GM18861 (cell line): ENCODE results near the gene GRK1.

Experiments
- ATAC-seq: cut with Tn5 transposase; IDR thresholded peaks from one replicate; pipeline ENCODE4 v1.9.1; 2021; ENCODE audit not compliant: unreplicated experiment

The GRK1 gene

DNA sequence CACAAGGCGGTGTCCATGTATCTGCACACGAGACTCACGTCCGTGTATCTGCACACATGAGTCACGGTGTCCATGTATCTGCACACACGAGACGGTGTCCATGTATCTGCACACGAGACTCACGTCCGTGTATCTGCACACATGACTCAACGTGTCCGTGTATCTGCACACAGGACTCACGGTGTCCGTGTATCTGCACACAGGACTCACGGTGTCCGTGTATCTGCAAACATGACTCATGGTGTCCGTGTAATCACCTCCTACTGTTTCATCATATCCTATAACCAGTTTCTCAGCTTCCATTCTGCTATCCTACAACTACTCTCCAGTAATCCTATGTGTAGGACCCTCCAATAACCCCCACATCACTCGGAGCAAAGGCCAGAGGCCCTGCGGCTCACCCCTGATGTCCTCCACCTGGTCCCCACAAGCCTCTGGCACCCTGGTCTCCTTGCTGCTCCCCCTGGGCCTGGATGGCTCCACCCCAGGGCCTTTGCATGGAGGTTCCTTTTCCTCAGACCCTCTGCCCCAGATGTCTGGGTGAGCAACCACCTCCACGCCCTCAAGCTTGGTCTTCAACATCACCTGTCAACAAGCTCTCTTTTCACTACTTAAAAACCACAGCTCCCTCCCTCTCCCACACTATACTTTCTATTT lies 89.5 kb downstream of the GRK1 start:
- no peak for ATAC-seq

DNA sequence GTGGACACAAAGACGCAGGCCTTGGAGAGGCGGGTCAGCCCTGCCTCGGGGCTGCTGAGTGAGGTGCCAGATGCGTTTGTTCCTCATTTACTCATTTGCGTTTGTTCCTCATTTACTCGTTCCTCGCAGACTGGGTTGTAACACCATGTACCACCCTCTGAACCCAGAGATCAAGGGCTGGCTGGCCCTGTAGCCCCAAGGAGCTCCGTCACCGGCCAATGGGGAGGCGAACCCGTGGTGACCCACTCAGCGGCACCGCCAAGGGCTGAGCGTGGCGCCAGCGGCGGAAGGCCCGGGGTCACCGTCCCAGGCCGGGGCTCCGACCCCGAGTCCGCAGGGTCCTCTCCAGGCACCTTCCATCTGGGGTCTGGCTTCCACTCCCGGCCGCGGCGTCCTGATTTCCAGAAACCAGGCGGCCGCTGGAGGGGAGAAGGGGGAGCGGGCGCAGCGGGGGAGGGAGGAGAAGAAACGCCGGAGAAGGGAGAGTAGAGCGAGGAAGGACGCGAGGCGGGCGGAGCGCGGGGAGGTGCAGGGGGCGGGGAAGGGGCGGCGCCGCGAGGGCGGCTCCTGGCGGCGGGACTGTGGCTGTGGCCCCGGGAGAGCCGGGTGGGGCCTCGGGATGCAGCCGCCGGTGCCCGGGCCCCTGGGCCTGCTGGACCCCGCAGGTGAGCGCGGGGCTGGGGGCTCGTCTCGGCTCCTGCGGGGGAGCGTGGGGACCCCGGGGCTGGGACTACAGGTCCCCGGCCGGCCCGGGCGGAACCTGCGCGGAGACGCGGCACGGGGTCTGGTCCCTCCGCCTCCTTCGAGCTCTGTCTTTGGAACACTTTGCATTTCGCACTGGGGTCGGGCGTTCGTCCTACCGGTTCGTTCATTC lies 91.9 kb downstream of the GRK1 start, which contains the start of gene TMEM255B:
Gene TMEM255B, plus strand, starts transcription at position 576 of the 874 bp plus-strand sequence. Its CDS starts 44 bp downstream, at position 620.
- peak; percentile 62 for ATAC-seq

DNA sequence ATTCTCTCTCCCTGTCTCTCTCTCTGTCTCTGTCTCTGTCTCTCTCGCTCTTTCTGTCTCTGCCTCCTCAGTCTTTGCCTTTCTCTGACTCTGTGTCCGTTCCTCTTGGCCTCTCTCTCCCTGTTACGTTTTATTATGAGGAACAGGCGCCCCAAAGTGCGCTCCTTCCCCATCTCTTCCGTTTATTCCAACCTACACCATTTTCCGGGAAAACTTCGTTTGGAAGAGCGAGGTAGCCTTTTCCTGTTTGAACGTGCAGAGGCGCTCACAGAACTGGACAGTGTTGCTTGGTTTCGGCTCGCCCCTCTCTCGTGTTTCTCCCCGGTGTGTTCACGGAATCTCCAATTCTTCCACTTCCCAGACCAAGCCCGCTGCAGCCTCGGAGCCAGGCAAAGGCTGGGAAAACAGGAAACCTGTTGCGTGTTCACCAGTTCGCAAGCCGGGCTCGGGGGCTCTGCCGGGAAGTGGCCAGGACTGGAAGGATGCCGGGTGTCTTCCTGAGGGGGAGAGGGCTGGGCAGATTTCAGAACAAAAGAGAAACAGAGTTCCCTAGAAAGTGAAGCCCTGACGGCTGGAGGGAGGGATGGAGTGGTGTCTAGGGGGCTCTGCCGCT lies 92.6 kb downstream of the GRK1 start:
- no peak for ATAC-seq

DNA sequence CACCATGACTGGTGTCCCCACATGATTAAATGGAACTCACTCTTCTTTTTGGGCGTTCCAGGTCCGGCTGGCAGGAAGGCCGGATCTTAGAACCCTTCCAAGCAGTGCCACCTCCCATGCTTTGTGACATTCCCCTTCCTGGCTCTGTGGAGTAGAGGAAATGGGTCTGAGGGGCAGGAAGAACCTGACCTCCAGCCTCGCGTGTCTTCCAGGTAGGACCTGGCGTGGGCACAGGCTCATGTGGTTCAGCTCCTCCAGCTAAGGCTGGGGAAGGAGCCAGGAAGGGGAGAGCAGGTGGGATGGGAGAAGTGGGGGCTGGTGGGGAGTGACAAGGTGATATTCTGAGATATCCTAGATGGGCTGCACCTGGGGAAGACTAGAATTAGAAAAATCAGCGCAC lies 94.1 kb downstream of the GRK1 start:
- no peak for ATAC-seq

GRCh38 chr13:113762075-113762474 lies 95.1 kb downstream of the GRK1 start:
- ATAC-seq = no peak

DNA sequence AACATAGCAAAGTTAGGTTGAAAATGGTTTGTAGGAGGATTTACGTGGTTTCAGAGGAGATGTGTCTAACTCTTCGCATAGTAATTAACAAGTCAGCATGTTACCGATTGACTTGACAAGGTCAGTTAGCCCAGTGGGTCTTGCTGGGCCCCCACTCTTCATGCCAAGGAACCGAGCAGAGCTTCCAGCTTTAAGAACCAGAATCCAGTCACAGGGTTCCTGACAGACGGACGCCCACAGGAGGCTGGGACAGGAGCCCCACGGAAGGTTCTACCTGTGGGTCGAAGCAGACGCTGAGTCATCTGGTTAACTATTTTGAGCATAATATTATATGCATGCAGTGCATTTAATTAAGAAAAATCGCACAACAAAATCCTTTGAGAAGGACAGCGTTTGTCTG lies 95.5 kb downstream of the GRK1 start:
- no peak for ATAC-seq

DNA sequence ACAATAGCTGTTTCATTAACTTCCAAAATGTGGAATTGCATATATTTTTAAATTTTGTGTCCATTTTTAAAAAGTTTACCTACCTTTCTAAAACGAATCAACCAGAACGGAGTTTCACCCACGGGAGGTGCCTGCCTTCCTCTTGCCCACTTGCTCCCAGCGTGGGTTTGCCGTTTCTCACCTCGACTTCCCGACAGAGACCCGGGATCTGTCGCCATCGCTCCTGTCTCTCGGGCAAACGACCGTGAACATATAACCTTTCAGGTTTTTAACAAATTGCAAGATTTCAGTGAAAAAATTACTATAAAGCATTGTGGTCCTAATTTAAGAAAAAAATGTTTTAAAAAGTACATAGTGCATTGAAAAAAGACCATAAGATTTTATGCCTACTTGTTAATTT lies 96.2 kb downstream of the GRK1 start:
- no peak for ATAC-seq

- no peak for ATAC-seq
Measured at GRCh38 chr13:113763961-113764792, 97.2 kb downstream of the GRK1 start.

DNA sequence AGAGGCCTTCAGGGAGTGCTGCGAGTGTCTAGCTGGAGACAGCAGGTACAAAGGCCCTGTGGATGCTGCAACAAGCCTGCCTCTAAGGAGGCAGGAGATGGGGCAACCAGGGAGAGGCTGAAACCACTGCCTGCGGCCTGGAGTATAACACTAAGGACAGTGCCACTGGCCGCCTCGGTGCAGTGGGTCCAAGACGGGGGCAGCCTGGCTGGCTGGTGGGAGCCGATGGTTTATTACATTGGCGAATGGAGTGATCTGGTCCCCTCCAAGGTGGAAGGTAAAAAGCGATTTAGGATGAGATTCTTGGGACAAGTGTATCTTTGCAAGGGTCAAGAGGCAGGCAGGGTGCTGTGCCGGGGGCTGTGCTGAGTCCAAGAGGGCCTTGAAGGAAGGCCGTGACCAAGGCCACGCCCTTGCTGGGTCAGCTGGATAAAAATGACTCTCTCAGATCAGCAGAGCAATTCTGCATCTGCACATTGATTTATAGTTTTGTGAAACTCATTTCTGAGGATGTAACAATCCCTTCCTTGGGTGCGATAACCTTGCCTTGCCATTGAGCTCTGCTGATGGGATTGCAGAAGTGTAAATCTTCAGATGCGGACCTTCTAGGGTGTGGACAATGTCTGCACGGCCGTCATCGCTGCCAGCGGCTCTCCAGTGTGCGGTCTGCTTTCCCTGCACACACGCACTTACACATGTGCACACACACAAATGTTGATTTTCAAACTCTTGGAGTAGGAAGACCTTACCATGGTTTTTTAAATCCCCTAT lies 98.0 kb downstream of the GRK1 start:
- no peak for ATAC-seq

DNA sequence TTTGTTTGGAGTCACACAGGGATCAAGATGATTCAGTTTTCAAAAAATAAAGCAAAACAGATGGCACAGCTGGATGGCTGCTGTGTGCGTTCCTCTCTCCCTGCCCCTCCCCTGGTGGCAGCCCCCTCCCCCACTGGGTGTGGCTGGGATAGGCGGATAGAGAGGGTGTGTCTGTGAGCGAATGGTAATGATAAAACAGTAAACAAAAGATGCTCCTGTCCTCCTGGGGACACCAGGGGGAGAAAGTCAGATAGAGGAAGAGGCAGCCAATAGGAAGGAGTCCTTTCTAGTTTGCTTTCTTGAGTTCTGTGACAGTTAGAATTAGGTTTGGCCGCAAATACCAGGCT lies 98.5 kb downstream of the GRK1 start:
- ATAC-seq = no peak

- ATAC-seq = no peak
Measured at GRCh38 chr13:113766035-113766800, 99.2 kb downstream of the GRK1 start.

DNA sequence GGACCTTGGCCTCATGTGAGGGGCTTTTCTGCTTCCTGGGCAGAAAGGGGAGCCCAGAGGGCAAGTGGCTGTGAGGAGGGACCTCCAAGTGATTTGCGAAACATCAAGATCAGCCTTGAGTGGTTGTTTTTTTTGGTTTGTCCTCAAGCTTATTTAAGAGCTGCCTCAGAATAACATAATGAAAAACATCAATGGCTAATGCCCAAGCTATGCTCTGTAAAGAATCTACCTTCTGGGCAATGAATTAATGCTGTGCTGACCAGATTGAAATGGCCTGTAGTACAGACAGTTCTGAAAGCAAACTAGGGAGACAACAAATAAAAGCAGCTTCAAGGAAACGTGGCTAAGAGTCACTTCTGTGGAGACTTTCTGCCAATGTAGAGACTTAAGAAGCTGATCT lies 100.3 kb downstream of the GRK1 start:
- ATAC-seq = no peak

DNA sequence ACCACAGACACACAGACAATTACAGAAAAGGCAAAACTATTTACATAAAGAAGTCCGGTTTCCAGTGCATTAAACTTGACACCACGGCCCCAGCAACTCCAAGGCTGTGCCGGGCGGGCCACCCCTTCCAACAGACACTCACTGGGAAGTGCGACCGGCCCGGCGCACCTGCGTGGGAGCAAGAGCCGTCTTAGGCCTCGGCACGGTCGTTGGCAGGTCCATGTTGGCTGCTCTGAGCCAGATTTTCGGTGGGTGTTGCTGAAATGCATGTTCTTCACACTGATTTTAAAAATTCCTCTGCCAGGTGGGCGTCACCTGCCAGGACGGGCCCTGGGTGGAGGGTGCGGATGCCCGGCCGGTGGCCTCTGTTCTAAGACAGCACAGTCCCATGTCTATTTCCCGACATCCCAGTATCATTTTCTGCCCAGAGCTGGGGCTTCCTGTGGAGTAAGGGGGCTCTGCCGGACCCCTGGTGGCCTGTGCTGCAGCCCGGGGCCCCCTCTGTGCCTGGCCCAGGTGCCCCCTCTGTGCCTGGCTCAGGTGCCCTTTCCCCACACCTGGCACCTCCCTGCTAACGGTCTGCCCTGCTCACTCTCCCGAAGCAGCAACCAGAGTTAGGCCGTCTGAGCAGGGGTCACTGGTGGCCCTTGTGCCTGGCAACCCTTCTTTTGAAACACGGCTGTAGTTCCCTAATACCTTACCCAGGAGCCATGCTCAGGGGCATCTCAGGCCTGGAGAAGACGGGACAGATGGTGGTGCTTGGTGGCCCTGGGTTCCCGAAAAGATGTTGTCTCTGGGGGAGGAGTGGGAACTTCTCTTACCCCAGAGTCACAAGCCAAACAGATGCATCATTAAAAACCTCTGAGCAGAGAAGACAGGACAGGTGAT lies 101.2 kb downstream of the GRK1 start:
- ATAC-seq = no peak

- no peak for ATAC-seq
Measured at GRCh38 chr13:113769106-113769505, 102.1 kb downstream of the GRK1 start.

GRCh38 chr13:113769881-113770280 lies 102.9 kb downstream of the GRK1 start:
- no peak for ATAC-seq

DNA sequence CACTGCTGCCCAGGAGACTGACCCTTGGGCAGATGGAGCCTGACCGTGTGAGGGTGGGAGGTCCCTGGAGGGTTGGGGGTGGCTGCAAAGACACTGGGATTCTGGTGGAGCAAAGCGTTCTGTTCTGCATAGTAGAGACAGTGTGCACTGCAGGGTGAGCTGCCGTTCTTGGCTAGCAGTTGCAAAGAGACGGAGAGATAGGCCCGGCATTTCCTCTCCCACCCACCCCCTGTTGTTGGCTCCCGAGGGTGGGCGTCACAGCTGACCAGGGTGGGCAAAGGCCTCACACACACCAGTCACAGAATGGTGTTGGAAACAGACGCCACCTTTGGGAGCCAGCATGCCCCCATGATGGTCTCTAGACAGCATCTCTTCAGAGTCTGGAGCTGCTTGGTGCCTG lies 103.4 kb downstream of the GRK1 start:
- ATAC-seq = no peak

DNA sequence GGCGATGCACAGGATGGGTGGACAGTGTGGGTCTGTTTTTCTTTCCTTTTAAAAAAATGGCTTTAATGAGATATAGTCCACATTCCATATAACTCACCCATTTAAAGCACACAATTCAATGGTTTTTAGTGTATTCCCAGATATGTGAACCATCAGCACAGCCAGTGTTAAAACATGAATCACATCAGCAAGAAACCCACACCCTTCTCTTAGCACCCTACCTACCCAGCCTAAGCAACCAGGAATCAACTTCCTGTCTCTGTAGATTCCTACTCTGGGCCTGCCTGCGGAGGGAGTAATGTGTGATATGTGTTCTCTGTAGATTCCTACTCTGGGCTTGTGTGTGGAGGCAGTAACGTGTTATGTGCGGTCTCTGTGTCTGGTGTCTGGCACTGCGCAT lies 103.9 kb downstream of the GRK1 start:
- no peak for ATAC-seq

- ATAC-seq = no peak
Measured at GRCh38 chr13:113771709-113772331, 104.8 kb downstream of the GRK1 start.
